CD8-positive, alpha-beta memory T cell (primary cell): ENCODE results near the gene YAP1. TPM values are rescaled to one million over a fixed set of nuclear protein-coding genes. Genes with fewer than 3 reads are reported as not detected.

Experiments used
- CTCF ChIA-PET: fragments of 350-600 bp; sonication (Branson Sonifier 250); formaldehyde crosslinking; loops from one replicate; lab custom pipeline; 2021; ENCODE audit warnings: antibody characterized with exemption; lab: Charles Lee
- POLR2A ChIA-PET: fragments of 350-600 bp; sonication (Branson Sonifier 250); formaldehyde crosslinking; loops from one replicate; lab custom pipeline; 2021; ENCODE audit warnings: antibody characterized with exemption; lab: Charles Lee
- DNase-seq, 5 donors: peaks; one replicate each; pipeline versions ENCODE4 v3.0.0 to v3.0.0-alpha.2; 2020 to 2022; ENCODE audit warnings: mixed read lengths in 1 of 5
- H3K27ac ChIP-seq: one replicate; pipeline ENCODE4 v1.7.0; 2013; ENCODE audit warnings: low read depth, mild to moderate bottlenecking, low read length, moderate library complexity
- H3K27me3 ChIP-seq: 2 replicates; pipeline ENCODE4 v1.7.0; 2013; ENCODE audit warnings: low read length, mild to moderate bottlenecking; ENCODE audit not compliant: insufficient read depth, poor library complexity, severe bottlenecking
- H3K36me3 ChIP-seq: 2 replicates; pipeline ENCODE4 v1.7.0; 2013; ENCODE audit warnings: mild to moderate bottlenecking, low read length, moderate library complexity; ENCODE audit not compliant: insufficient read depth
- H3K4me1 ChIP-seq: 2 replicates; pipeline ENCODE4 v1.7.0; 2013; ENCODE audit warnings: mild to moderate bottlenecking, low read length, moderate library complexity; ENCODE audit not compliant: insufficient read depth
- H3K4me3 ChIP-seq: 2 replicates; pipeline ENCODE4 v1.7.0; 2013; ENCODE audit warnings: mild to moderate bottlenecking, low read length
- H3K9me3 ChIP-seq: 2 replicates; pipeline ENCODE4 v1.7.0; 2013; ENCODE audit warnings: mild to moderate bottlenecking, low read length
- H3K27ac Mint-ChIP-seq, 8 donors: one replicate each; pipeline ENCODE4 v1.8.0; 2020 to 2021; ENCODE audit warnings: mixed read lengths in 8 of 8, mild to moderate bottlenecking in 6 of 8, inconsistent platforms in 3 of 8, moderate library complexity in 3 of 8
- H3K27me3 Mint-ChIP-seq, 2 donors: one replicate each; pipeline ENCODE4 v1.8.0; 2020 to 2021; ENCODE audit warnings: mixed read lengths in 2 of 2, mild to moderate bottlenecking in 1 of 2, moderate library complexity in 1 of 2
- H3K36me3 Mint-ChIP-seq, 3 donors: one replicate each; pipeline ENCODE4 v1.8.0; 2020 to 2021; ENCODE audit warnings: mixed read lengths in 3 of 3, inconsistent platforms in 1 of 3, mild to moderate bottlenecking in 1 of 3
- H3K4me1 Mint-ChIP-seq, 3 donors: one replicate each; pipeline ENCODE4 v1.8.0; 2020 to 2021; ENCODE audit warnings: mixed read lengths in 3 of 3, inconsistent platforms in 1 of 3, mild to moderate bottlenecking in 1 of 3
- H3K4me3 Mint-ChIP-seq, 7 donors: one replicate each; pipeline ENCODE4 v1.8.0; 2020 to 2021; ENCODE audit warnings: mixed read lengths in 7 of 7, mild to moderate bottlenecking in 6 of 7, moderate library complexity in 4 of 7, inconsistent platforms in 2 of 7
- H3K9me3 Mint-ChIP-seq, 5 donors: one replicate each; pipeline ENCODE4 v1.8.0; 2020 to 2022; ENCODE audit warnings: mixed read lengths in 5 of 5, mild to moderate bottlenecking in 3 of 5, moderate library complexity in 2 of 5, inconsistent platforms in 1 of 5
- polyA plus RNA-seq: library from polyadenylated mRNA; unstranded; fragments of 300-500 nt; fragmentation: Illumina TruSeq; gene quantifications from one replicate; pipeline ENCODE4 v1.2.3, GENCODE V29; 2021
- total RNA-seq, 2 experiments: library from RNA; stranded (reverse); gene quantifications; one replicate each; pipeline ENCODE4 v1.2.3, GENCODE V29; 2021

Gene YAP1
- total and polyA plus RNA-seq, 3 experiments from 2014 or later = 0.12 to 0.42 (median 0.20) TPM

DNA sequence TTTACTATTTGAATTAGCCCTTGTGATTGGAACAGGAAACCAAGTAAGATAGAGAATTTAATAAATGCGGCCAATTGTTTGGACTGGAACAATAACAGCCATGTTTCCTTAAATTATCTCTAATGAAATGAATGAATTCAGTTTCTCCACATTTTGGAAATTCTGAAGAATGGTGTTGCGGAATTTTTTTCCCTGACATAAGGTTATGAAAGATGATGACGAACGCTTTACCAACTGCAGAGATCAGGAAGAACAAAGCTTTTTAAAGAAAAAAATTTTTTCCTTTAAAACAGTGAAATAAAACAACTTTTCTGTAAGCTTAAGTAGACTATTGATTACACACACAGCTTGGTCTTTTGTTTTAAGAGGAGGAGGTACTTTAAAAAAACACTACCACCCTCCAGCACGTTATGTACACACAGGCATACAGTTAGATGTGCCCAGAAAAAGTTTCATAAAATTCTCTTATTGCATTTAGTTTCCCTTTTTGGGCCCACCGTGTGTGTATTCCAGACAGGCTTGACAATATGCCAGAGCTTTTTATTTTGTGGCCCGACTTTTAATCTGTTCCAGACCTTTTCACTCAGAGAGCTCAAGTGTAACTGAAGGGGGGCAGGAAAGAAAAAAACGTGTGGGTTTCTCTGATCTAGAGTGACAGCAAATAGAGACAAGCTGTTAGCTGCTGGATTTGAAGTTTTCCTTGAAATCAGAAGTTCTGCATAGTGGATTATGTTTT is 77.3 kb downstream of the YAP1 start:
- no peaks in the 10 kb centered on the region for H3K9me3 Mint-ChIP-seq
- Histone ChIP-seq H3K27me3 (no peaks in the 10 kb centered on the region), H3K4me1 (no peaks in the 10 kb centered on the region), H3K36me3 (no peaks in the 10 kb centered on the region), H3K4me3 (no peak overlapping the region), H3K9me3 (no peaks in the 10 kb centered on the region), H3K27ac (no peak overlapping the region)
- no peaks in the 10 kb centered on the region for H3K4me1 Mint-ChIP-seq
- H3K27ac Mint-ChIP-seq = no peak overlapping the region
- CTCF ChIA-PET = no interaction called here
- no peak overlapping the region for H3K4me3 Mint-ChIP-seq
- DNase-seq = no peak
- H3K27me3 Mint-ChIP-seq = peaks cover 6 to 19% of the 10 kb centered on the region in 2 donors
- POLR2A ChIA-PET = no interaction called here
- H3K36me3 Mint-ChIP-seq = no peaks in the 10 kb centered on the region

DNA sequence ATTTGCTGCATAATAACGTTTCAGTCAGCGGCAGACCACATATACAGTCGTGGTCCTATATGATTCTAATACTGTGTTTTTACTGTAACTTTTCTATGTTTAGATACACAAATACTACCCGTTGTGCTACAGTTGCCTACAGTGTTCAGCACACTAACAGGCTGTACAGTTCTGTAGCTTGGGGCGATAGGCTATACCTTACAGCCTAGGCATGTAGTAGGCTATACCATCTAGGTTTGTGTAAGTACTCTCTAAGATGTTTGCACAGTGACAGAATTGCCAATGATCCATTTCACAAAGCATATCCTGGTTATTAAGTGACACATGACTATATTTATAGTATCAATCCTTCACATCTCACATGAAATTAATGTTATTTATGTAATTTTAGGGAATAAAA is 78.2 kb downstream of the YAP1 start:
- Mint-ChIP-seq H3K27me3 (peaks cover 6 to 19% of the 10 kb centered on the region in 2 donors), H3K27ac (no peak overlapping the region), H3K4me1 (no peaks in the 10 kb centered on the region), H3K36me3 (no peaks in the 10 kb centered on the region), H3K9me3 (no peaks in the 10 kb centered on the region), H3K4me3 (no peak overlapping the region)
- H3K4me1 ChIP-seq = no peaks in the 10 kb centered on the region
- POLR2A ChIA-PET = no interaction called here
- H3K9me3 ChIP-seq = no peaks in the 10 kb centered on the region
- H3K36me3 ChIP-seq = no peaks in the 10 kb centered on the region
- CTCF ChIA-PET = no interaction called here
- H3K27me3 ChIP-seq = no peaks in the 10 kb centered on the region
- H3K27ac ChIP-seq = no peak overlapping the region
- H3K4me3 ChIP-seq = no peak overlapping the region
- DNase-seq = no peak

DNA sequence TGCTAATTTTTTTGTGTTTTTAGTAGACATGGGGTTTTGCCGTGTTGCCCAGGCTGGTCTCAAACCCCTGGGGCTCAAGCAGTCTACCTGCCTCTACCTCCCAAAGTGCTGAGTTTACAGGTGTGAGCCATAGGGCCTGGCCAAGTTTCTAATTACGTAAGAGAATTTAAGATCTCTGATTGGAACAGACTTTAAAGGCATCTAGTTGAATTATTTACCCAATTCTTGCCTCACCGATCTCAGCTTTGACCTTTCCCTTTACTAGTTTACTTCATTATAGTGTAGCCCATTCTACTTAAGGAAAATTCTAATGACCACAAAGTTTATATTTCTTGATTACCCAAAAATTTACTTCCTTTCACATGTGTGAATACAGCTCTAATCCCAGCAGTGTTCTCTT is 81.6 kb downstream of the YAP1 start:
- Histone ChIP-seq H3K4me3 (no peak overlapping the region), H3K9me3 (no peaks in the 10 kb centered on the region), H3K27me3 (no peaks in the 10 kb centered on the region), H3K4me1 (no peaks in the 10 kb centered on the region), H3K27ac (no peak overlapping the region), H3K36me3 (no peaks in the 10 kb centered on the region)
- Mint-ChIP-seq H3K4me1 (no peaks in the 10 kb centered on the region), H3K27me3 (peaks cover 6 to 21% of the 10 kb centered on the region in 2 donors), H3K27ac (no peak overlapping the region), H3K36me3 (no peaks in the 10 kb centered on the region), H3K9me3 (peaks cover 0 to 3% (median 2%) of the 10 kb centered on the region in 5 donors), H3K4me3 (no peak overlapping the region)
- ChIA-PET CTCF (no interaction called here), POLR2A (no interaction called here)
- no peak for DNase-seq

DNA sequence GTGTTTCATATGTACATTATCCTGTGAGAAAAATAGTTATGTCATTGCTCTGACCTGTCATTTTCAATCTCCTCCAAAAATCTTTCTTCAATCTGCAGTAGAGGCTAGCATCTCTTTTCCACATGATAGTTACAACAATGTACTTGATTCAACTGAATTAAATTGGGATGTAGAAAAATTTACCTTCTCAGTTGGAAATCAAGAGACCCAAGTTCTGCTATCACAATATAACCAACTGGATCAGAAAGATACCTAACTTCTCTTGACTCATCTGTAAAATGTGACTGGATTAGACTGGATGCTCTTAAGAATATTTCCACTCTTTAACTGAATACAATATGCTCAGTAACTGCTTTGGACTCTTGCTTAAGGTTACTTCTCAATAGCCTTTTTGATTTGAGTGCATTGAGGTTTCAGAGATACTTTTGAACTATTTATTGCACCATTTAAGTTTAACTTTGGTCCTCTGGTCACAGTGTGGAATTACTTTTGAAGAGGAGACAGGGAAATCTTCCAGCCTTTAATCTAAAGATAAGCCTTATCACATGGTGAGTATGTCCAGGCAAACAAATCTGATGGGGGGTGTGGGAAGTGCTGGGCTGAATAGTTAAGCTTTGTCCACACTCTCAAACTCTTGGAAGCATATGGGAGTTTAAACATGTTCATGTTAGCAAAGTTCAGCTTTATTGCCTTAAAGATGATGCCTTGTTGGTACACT is 82.3 kb downstream of the YAP1 start:
- POLR2A ChIA-PET = no interaction called here

DNA sequence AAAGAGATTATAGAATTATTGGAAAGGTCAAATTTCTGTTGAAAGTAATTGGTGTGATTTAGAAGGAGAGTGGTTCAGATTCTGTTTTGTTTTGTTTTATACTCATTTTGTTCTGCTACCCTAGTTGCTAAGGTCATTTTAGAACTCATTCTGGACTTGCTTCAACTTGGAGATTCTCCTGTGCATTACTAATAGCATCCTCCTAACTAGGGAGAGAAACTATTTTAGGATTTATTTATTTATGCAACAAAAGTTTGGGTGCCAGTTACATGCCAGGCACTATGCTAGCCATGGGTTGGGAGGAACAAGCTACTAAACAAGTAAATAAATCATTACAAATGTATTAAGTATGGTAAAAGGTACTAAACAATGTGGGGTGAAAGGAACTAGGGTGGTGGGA is 84.0 kb downstream of the YAP1 start:
- H3K4me1 ChIP-seq = no peaks in the 10 kb centered on the region
- H3K9me3 Mint-ChIP-seq = peaks cover 0 to 3% (median 2%) of the 10 kb centered on the region in 5 donors
- CTCF ChIA-PET = no interaction called here
- H3K4me1 Mint-ChIP-seq = no peaks in the 10 kb centered on the region
- no peak overlapping the region for H3K4me3 ChIP-seq
- POLR2A ChIA-PET = no interaction called here
- peaks cover 12 to 30% of the 10 kb centered on the region in 2 donors for H3K27me3 Mint-ChIP-seq
- no peaks in the 10 kb centered on the region for H3K36me3 Mint-ChIP-seq
- no peak overlapping the region for H3K27ac ChIP-seq
- peak overlapping the region in 1 of 8 donors; percentile 68 for H3K27ac Mint-ChIP-seq
- no peak overlapping the region for H3K4me3 Mint-ChIP-seq
- H3K27me3 ChIP-seq = no peaks in the 10 kb centered on the region
- DNase-seq = no peak
- H3K9me3 ChIP-seq = no peaks in the 10 kb centered on the region
- no peaks in the 10 kb centered on the region for H3K36me3 ChIP-seq

More for the DNA sequence above, 82.3 kb downstream of the YAP1 start:
- Mint-ChIP-seq H3K36me3 (no peaks in the 10 kb centered on the region), H3K4me1 (no peaks in the 10 kb centered on the region), H3K9me3 (peaks cover 0 to 3% (median 2%) of the 10 kb centered on the region in 5 donors), H3K27me3 (peaks cover 6 to 20% of the 10 kb centered on the region in 2 donors), H3K27ac (no peak overlapping the region), H3K4me3 (no peak overlapping the region)
- Histone ChIP-seq H3K4me3 (no peak overlapping the region), H3K27me3 (no peaks in the 10 kb centered on the region), H3K36me3 (no peaks in the 10 kb centered on the region), H3K4me1 (no peaks in the 10 kb centered on the region), H3K27ac (no peak overlapping the region), H3K9me3 (no peaks in the 10 kb centered on the region)
- DNase-seq = no peak
- CTCF ChIA-PET = no interaction called here

DNA sequence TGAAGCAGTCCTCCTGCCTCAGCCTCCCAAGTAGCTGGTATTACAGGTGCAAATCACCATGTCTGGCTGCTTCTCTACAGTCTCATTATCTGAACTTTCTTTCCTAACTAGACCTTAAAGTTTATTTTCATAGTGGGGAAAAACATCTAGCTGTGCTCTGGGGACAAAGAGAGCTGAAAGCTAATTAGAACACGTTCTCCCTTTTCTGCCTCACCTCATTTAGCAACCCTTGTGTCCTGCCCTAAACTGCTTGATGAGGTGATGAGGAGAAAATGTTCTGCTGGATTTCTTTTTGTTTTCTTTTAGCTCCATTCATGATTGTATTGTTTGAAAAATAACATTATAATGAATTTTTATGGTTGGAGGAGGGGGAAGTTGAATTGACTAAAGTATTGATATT is 84.7 kb downstream of the YAP1 start:
- no peak for DNase-seq
- Mint-ChIP-seq H3K4me3 (no peak overlapping the region), H3K4me1 (no peaks in the 10 kb centered on the region), H3K27ac (no peak overlapping the region), H3K9me3 (peaks cover 0 to 3% (median 2%) of the 10 kb centered on the region in 5 donors), H3K27me3 (peaks cover 10 to 28% of the 10 kb centered on the region in 2 donors), H3K36me3 (no peaks in the 10 kb centered on the region)
- no peaks in the 10 kb centered on the region for H3K4me1 ChIP-seq
- H3K4me3 ChIP-seq = no peak overlapping the region
- ChIA-PET CTCF (no interaction called here), POLR2A (no interaction called here)
- H3K36me3 ChIP-seq = no peaks in the 10 kb centered on the region
- H3K27me3 ChIP-seq = no peaks in the 10 kb centered on the region
- no peak overlapping the region for H3K27ac ChIP-seq
- no peaks in the 10 kb centered on the region for H3K9me3 ChIP-seq

DNA sequence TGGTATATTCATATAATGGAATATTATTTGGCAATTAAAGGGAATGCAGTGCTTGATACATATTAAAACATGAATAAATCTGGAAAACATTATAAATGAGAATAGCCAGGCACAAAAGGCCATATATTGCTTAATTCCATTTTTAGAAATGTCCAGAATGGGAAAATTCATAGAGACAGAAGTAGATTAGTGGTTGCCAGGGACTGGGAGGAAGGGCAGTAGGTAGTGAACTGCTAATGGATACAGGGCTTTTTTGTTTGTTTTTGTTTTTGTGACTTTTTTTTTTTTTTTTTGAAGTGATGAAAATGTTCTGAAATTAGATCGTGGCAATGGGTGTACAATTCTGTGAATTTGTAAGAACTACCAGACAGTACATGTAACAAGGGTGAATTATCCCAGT is 86.1 kb downstream of the YAP1 start:
- no peak overlapping the region for H3K4me3 Mint-ChIP-seq
- no peaks in the 10 kb centered on the region for H3K9me3 ChIP-seq
- H3K27ac Mint-ChIP-seq = peak overlapping the region in 1 of 8 donors; percentile 49
- no peaks in the 10 kb centered on the region for H3K27me3 ChIP-seq
- no peak overlapping the region for H3K4me3 ChIP-seq
- no peak overlapping the region for H3K27ac ChIP-seq
- no peaks in the 10 kb centered on the region for H3K36me3 ChIP-seq
- peaks cover 0 to 3% (median 2%) of the 10 kb centered on the region in 5 donors for H3K9me3 Mint-ChIP-seq
- no peaks in the 10 kb centered on the region for H3K4me1 Mint-ChIP-seq
- peaks cover 6 to 35% of the 10 kb centered on the region in 2 donors for H3K27me3 Mint-ChIP-seq
- POLR2A ChIA-PET = no interaction called here
- no peak for DNase-seq
- no peaks in the 10 kb centered on the region for H3K4me1 ChIP-seq
- H3K36me3 Mint-ChIP-seq = no peaks in the 10 kb centered on the region
- CTCF ChIA-PET = no interaction called here

DNA sequence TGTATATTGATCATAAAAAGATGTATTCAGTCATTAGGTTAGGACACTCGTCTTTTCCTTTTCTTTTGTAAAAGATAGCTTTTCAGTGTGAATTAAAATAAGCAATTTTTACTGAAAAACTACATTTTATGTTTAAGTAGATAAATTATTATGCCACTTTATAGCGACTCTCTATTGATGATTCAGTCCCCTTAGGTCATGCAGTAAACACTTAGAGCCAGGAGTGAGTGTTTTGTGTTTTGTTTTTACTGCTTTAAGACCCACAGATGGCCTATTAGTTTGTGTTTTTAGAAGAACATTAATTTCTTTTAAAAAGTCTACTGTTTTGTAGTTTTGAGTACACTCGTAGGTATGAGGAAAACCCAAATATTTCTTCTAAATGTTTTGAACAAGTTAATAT is 86.6 kb downstream of the YAP1 start:
- no peak overlapping the region for H3K4me3 Mint-ChIP-seq
- no peaks in the 10 kb centered on the region for H3K4me1 Mint-ChIP-seq
- ChIA-PET CTCF (no interaction called here), POLR2A (no interaction called here)
- no peaks in the 10 kb centered on the region for H3K36me3 Mint-ChIP-seq
- no peaks in the 10 kb centered on the region for H3K36me3 ChIP-seq
- no peak overlapping the region for H3K27ac ChIP-seq
- no peak overlapping the region for H3K4me3 ChIP-seq
- no peaks in the 10 kb centered on the region for H3K9me3 ChIP-seq
- H3K4me1 ChIP-seq = no peaks in the 10 kb centered on the region
- no peak overlapping the region for H3K27ac Mint-ChIP-seq
- no peak for DNase-seq
- H3K27me3 ChIP-seq = no peaks in the 10 kb centered on the region
- peaks cover 0 to 3% (median 2%) of the 10 kb centered on the region in 5 donors for H3K9me3 Mint-ChIP-seq
- H3K27me3 Mint-ChIP-seq = peaks cover 6 to 40% of the 10 kb centered on the region in 2 donors
